RWPE1 (cell line): ENCODE measurements around the gene CORO2B.

Source experiments
- CTCF ChIA-PET: fragments of 350-600 bp; sonication (Branson Sonifier 250); formaldehyde crosslinking; extraction: SDS; loops from one replicate; lab custom pipeline; 2021; lab: Yijun Ruan, JAX
- POLR2A ChIA-PET: fragments of 400-600 bp; formaldehyde crosslinking; extraction: SDS; loops from one replicate; lab custom pipeline; 2020; ENCODE audit warnings: antibody characterized with exemption; ENCODE audit not compliant: low non-redundant PET; lab: Yijun Ruan, JAX
- DNase-seq: peaks from one replicate; pipeline ENCODE4 v3.0.0; 2012; ENCODE audit warnings: low spot score
- H3K27ac ChIP-seq: fragments of 450-650 bp; 2 replicates; pipeline ENCODE4 v1.5.1; 2017
- TF ChIP-seq, protein P1 (sequence below): fragments of 450-650 bp; conservative IDR thresholded peaks from 2 replicates; pipeline ENCODE4 v1.5.1; 2017; ENCODE audit warnings: low read depth, mild to moderate bottlenecking

Gene CORO2B

DNA sequence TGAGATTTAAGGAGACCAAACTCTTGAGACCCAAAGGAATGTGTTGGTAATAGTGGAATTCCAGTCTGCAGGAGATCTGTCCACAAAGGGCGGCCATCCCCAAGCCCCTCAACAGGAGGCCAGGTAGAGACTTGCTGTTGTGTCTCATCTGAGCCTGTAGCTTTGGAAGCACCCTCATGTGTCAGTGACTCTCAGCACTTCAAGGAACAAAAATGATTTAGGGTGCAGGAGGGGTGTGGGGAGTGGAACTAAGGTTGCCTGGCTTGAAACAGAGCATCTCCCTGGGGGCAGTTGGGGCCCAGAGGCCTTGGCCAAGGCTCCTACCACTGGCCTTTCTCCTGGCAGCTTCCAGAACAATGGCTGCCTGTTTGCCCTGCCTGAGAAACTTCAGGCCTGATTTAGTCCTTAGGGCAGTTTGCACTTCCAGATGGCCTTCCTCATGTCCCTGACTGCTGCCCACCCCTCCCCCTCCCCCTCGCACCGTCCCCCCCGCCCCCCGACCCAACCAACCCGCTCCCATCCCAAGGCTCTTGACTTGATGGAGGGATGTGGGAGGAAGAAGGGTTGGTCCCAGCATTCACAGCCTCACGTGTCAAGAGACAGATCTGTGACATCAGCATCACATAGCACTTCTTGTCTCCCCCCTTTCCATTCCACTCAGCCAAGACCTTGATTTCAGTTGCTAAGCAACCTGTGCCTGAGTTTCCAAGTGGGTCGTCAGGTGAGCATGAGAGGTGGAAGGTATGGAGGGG, 77.1 kb downstream of the CORO2B start:
- no peak for DNase-seq
- H3K27ac ChIP-seq, result no peak overlapping the region
- TF ChIP-seq, protein P1, sequence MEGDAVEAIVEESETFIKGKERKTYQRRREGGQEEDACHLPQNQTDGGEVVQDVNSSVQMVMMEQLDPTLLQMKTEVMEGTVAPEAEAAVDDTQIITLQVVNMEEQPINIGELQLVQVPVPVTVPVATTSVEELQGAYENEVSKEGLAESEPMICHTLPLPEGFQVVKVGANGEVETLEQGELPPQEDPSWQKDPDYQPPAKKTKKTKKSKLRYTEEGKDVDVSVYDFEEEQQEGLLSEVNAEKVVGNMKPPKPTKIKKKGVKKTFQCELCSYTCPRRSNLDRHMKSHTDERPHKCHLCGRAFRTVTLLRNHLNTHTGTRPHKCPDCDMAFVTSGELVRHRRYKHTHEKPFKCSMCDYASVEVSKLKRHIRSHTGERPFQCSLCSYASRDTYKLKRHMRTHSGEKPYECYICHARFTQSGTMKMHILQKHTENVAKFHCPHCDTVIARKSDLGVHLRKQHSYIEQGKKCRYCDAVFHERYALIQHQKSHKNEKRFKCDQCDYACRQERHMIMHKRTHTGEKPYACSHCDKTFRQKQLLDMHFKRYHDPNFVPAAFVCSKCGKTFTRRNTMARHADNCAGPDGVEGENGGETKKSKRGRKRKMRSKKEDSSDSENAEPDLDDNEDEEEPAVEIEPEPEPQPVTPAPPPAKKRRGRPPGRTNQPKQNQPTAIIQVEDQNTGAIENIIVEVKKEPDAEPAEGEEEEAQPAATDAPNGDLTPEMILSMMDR, result no peak
- ChIA-PET CTCF (interaction anchor here (0.6 kb wide), 1 partner anchor 19 kb away, joined by 3 read pairs; no protein-coding TSS in a partner anchor), POLR2A (no interaction called here)

DNA sequence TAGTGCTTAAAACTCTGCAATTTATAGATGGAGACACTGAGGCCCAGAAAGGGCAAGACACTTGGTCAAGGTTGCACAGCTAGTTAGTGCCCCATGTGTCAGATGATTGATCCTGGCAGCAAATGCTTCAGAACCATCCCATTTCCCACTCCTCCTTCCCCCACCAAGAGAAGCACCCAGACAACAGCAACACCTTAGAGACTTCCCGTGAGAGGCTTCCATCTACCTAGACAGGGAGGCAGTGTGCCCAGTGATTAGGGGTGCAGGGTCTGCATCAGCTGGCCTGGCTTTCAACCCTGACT, 77.6 kb downstream of the CORO2B start:
- CTCF ChIA-PET, result interaction anchor here (0.6 kb wide), 1 partner anchor 18 kb away, joined by 3 read pairs; no protein-coding TSS in a partner anchor
- TF ChIP-seq, protein P1, result no peak

DNA sequence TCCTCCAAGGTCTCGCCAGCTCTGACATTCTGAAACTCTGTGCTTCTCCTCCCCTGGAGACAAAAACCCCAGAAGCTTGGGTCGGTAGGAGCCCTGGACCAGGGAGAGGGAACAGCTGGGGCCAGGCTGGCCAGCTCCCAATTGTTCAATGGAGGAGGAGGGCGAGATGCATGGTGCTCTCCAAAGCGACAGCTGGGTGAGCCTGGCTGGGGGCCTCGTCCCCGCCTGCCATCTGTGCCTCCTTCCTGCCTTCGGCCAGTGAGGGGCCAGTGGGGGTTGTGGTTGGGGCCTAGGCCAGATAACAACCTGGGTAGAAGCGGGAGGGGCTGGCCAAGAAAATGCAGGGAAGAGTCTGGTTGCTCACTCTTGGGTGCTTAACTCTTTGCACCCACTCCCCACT, 79.4 kb downstream of the CORO2B start:
- TF ChIP-seq, protein P1, result no peak
- POLR2A ChIA-PET, result no interaction called here
- CTCF ChIA-PET, result interaction anchor here (0.5 to 1.1 kb wide), 4 partner anchors 32 to 752 kb away, joined by 3 to 5 read pairs (median 4); no protein-coding TSS in a partner anchor
- H3K27ac ChIP-seq, result no peak overlapping the region
- no peak for DNase-seq

More for the DNA sequence above, 77.6 kb downstream of the CORO2B start:
- no peak for DNase-seq
- POLR2A ChIA-PET, result no interaction called here
- H3K27ac ChIP-seq, result no peak overlapping the region

DNA sequence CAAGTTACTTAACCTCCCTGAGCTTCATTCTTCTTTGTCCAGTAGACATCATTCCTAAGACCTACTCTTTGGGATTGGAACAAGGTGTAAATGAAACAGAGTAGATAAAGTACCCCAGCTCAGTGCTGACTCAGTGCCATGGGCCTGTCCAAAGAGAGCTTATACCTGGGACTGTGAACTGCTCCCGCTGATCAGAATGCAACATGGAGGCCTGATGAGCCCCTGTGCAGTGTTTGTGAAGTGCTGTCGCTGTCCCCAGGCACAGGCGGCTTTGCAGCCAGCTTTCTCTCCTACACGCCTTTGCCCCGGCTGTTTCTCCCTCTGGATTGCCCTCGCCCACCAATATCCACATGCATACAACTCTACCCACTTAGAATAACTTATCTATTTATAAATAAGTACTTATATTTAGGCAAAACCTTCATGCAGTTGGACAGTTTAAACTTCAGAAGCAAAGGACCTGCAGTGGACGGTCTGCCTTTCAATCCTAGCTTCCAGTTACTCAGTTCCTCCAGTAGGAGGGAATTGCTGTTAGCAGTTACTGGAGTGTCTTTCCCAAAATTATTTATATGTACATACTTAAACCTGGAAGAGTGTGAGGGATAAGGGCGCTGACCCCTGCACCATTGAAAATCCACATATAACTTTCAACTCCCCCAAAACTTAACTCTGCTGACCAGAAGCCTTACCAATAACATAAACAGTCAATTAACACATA, 80.0 kb downstream of the CORO2B start:
- H3K27ac ChIP-seq, result no peak overlapping the region
- ChIA-PET POLR2A (no interaction called here), CTCF (interaction anchor here (0.9 to 1.1 kb wide), 2 partner anchors 32 to 104 kb away, joined by 3 to 4 read pairs; no protein-coding TSS in a partner anchor)
- TF ChIP-seq, protein P1, result no peak
- no peak for DNase-seq

DNA sequence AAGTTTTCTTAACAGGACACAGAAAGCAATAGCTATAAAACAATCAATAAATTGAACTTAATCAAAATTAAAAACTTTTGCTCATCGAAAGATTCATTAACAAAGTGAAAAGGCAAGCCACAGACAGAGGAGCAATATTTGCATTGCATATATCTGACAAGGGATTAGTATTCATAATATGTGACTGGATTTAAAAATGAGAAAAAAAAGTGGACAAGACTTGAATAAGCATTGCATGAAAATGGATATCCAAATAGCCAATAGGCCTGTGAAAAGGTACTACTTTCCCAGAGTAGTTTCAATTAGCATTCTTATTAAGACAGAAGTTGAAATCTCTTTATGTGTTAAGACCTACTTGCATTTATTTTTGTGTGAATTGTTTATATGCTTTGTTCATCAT, 84.7 kb downstream of the CORO2B start:
- no peak for DNase-seq
- CTCF ChIA-PET, result interaction anchor here (1.1 to 2.5 kb wide), 3 partner anchors 11 to 104 kb away, joined by 3 to 16 read pairs (median 4); no protein-coding TSS in a partner anchor
- TF ChIP-seq, protein P1, result no peak
- H3K27ac ChIP-seq, result no peak overlapping the region
- POLR2A ChIA-PET, result no interaction called here

DNA sequence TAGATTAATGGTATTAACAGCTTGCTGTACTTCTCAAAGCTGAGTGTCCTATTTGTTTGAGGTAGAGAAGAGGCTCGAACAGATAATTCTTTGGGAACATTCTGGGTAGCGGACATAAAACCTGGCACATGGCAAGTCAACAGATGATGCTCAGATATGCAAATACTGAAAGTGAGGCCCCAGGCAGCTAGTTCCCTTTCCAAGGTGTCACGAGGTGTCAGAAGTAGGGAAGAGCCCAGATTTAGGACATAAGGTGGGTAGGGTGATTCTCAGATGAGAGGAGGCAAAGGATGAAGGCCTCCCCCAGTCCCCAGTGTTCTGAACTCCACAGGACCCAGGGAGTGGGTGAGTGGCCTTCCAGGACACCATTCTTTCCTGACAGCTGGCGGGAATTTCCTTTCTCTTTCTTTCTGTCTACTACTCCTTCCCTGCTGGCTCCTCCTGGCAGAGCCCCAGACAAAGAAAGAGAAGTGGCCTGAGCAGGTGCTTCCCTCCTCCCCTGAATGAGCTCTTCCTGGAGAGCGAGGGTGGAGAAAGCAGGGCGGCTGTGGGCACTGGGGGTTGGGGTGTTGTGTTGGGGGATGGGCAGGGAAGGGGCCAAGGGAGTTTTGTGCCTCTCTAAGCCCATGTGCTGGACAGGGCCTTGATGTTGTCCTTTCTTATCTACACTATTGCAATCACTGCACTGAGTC, 87.5 kb downstream of the CORO2B start:
- ChIA-PET POLR2A (no interaction called here), CTCF (interaction anchor here (0.7 to 1.2 kb wide), 4 partner anchors 112 to 393 kb away, joined by 3 read pairs; no protein-coding TSS in a partner anchor)
- no peak overlapping the region for H3K27ac ChIP-seq
- TF ChIP-seq, protein P1, result no peak
- no peak for DNase-seq
